Ectodermal cell (in vitro differentiated cells): ENCODE measurements around the gene ATP2A2.
A peak's percentile ranks its signal among the peaks of the same experiment; 100 is the strongest.

Source experiments
- H3K27ac ChIP-seq: 2 replicates; pipeline ENCODE4 v1.7.0; 2013; ENCODE audit warnings: mild to moderate bottlenecking, low read depth, low read length; ENCODE audit not compliant: insufficient read depth, poor library complexity, severe bottlenecking
- H3K27me3 ChIP-seq: 2 replicates; pipeline ENCODE4 v1.7.0; 2013; ENCODE audit warnings: mild to moderate bottlenecking, low read length; ENCODE audit not compliant: insufficient read depth, control insufficient read depth, poor library complexity, severe bottlenecking
- H3K36me3 ChIP-seq: one replicate; pipeline ENCODE4 v1.7.0; 2013; ENCODE audit warnings: low read length; ENCODE audit not compliant: control insufficient read depth, insufficient read depth
- H3K4me1 ChIP-seq: one replicate; pipeline ENCODE4 v1.7.0; 2013; ENCODE audit warnings: low read length; ENCODE audit not compliant: control insufficient read depth, insufficient read depth
- H3K4me3 ChIP-seq: 2 replicates; pipeline ENCODE4 v1.7.0; 2013; ENCODE audit warnings: low read depth, low read length, control low read depth; ENCODE audit not compliant: insufficient read depth
- H3K9me3 ChIP-seq: 2 replicates; pipeline ENCODE4 v1.7.0; 2013; ENCODE audit warnings: mild to moderate bottlenecking, low read length, moderate library complexity; ENCODE audit not compliant: control insufficient read depth
- WGBS, 2 experiments: methylation state at CpG; one replicate each; pipeline ENCODE4 v1.1.7; 2013; ENCODE audit warnings: missing lambda C conversion rate in 2 of 2; 5-methylcytosine and 5-hydroxymethylcytosine counted together

The ATP2A2 gene

DNA sequence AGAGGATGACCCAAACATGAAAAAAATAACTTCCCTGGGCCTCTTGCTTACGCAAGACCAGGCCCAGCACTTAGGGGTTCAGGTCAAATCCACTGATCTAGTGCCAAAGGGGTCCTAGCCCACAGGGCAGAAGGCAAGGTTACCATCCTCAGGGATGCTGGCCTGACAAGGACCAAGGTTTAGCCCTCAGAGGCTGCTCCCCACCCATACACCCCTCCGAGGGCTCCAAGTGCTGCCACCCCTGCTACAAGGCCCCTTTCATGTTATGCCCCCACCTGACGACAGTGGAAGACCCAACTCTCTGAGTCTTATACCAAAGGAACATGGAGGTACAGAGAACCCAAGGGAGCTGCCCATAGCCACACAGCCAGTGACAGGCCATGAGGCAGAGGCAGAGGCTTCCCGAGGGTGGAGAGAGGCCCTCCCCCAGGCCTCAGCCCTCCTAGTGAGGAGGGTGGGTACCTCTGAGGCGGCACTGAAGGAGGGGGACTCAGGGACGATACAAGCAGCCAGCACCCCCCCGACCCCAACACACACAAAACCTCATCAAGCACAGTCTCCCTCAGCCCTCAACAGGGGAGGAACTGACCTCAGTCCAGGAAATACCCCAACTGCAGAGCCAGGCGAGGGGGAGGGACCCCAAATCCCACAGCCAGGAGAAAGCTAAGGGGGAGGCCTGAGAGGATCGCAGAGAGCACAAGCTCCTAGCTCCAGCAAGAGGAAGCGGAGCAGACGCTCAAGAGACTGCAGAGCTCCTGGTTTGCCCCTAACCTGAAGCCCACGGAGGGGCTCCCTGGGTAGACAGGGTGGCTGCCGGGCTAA, 85.5 kb downstream of the ATP2A2 start:
- Histone ChIP-seq H3K36me3 (peaks cover 3% of the 10 kb centered on the region), H3K27me3 (no peaks in the 10 kb centered on the region), H3K27ac (peak overlapping the region; percentile 18), H3K4me3 (no peak overlapping the region), H3K9me3 (no peaks in the 10 kb centered on the region), H3K4me1 (no peaks in the 10 kb centered on the region)
- 89 to 90% methylated on average over 13 of the region's 13 CpGs for WGBS, 2 experiments

DNA sequence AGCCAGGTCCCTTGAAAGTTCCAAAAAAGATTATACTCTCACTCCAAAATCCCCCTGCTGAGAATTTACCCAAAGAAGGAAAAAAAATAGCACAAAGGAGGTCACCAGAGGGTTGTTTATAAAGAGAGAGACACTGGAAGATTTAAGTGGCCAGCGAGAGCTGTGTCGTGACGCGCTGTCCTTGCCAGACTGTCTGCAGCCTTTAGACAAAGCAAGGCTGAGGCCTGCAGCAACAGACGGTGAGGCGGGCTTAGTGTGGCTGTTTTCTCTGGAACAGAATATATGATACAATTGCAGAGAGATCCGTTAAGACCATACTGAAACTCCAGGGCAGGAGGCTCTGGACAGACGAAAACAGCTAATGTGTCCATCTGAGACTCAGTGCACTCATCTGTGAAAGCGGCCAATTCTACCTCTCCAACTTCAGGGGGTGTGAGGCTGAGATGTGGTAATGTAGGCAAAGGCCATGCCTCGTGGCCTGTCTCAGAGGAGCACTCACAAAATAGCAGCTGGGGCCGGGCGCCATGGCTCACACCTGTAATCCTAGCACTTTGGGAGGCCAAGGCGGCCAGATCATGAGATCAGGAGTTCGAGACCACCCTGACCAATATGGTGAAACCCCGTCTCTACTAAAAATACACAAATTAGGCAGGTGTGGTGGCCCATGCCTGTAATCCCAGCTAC, 86.3 kb downstream of the ATP2A2 start:
- Histone ChIP-seq H3K36me3 (peaks cover 3% of the 10 kb centered on the region), H3K27me3 (no peaks in the 10 kb centered on the region), H3K9me3 (no peaks in the 10 kb centered on the region), H3K27ac (peak overlapping the region; percentile 18), H3K4me3 (no peak overlapping the region), H3K4me1 (no peaks in the 10 kb centered on the region)
- WGBS, 2 experiments: 92 to 93% methylated on average over 15 of the region's 15 CpGs

DNA sequence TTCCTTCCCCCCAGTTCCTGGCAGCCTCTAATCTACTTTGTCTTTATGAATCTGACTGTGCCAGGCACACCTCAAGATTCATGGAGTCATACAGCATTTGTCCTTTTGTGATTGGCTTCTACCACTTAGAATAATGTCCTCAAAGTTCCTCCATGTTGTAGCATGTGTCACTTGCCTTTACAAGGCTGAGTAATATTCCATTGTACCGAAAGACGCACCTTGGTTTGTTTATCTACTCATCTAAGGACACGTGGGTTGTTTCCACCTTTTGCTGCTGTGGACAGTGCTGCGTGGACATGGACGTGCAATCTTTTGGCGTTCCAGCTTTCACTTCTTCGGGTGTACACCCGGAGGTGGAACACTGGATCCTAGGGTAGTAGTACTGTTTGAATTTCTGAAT, 88.9 kb downstream of the ATP2A2 start:
- 95 to 97% methylated on average over 8 of the region's 8 CpGs for WGBS, 2 experiments
- H3K4me3 ChIP-seq: no peak overlapping the region
- H3K27me3 ChIP-seq: no peaks in the 10 kb centered on the region
- peaks cover 23% of the 10 kb centered on the region for H3K36me3 ChIP-seq
- no peak overlapping the region for H3K27ac ChIP-seq
- H3K9me3 ChIP-seq: no peaks in the 10 kb centered on the region
- H3K4me1 ChIP-seq: no peaks in the 10 kb centered on the region

DNA sequence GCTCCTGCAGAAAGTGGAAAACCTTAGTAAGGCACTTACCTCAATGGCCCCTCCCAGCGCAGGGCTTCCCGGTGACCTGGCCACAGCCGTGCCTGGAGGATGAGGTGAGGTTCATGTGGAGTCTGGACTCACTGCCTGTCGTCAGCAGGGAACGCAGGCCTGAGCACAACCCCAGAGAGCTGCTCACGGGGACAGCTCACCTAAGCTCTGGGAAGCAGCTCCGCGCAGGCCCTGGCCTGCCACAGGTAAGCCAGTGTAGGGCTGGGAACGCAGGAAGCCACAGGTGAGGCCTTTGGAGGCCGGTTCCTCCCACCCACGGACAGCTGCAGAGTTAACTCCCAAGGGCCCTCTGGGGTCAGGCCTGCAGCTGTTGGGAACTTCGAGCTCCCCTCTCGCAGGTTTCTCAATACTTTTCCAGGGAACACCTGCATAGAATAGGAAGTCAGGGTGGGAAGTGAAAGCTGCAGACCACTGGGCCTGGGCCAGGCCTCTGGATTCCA, 89.7 kb downstream of the ATP2A2 start:
- Histone ChIP-seq H3K9me3 (no peaks in the 10 kb centered on the region), H3K36me3 (peaks cover 31% of the 10 kb centered on the region), H3K27me3 (no peaks in the 10 kb centered on the region), H3K4me3 (no peak overlapping the region), H3K4me1 (no peaks in the 10 kb centered on the region), H3K27ac (no peak overlapping the region)
- 95% methylated on average over 13 of the region's 13 CpGs for WGBS, 2 experiments

DNA sequence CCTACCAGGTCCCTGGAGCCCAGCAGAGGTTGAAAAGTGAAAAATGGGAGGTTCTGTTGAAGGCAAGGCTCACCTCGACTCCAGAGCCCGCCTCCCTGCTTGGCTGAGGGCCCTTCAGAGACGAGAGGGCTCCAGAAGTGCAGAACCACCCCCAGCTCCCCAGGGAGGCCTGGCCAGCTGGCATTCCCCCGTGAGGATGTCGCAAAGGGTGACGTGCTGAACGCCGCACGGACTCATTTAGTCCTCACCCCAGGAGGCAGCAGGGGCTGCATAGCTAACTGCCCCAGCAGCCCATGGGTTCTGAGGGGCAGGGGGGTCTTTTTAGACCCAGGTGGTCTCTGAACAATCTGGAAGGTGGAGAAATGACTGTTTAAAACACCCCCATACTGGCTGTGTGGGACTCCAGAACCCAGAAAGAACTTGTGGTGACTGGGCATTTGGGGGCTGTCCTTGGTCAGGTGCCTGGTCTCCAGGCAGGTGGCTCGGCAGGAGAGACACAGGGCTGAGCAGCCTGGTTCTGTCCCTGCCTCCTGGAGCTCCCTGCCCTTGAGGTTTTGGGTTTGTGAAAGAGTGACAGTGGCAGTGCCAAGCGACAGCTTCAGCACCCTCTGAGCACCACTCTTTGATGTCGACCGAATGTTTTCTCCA, 90.5 kb downstream of the ATP2A2 start:
- Histone ChIP-seq H3K9me3 (no peaks in the 10 kb centered on the region), H3K4me1 (no peaks in the 10 kb centered on the region), H3K36me3 (peaks cover 36% of the 10 kb centered on the region), H3K27me3 (no peaks in the 10 kb centered on the region), H3K27ac (no peak overlapping the region), H3K4me3 (no peak overlapping the region)
- WGBS, 2 experiments: 92 to 93% methylated on average over 13 of the region's 13 CpGs

DNA sequence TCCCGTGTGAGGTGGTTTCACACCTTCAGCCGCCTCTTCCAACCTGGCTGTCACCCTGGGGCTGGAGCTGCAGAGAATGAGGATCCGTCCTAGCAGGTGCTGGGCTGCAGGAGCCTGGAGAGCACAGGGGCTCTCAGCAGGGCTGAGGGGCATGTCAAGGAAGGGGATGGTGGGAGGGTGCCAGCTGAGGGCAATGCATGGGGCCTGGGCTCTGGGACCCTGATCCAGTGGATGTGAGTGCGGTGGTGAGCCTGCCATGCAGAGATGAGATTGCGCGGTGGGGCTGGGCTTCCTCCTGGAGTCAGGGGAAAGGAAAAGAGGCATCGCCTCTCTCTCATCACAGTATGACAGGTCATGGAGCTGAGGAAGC, 91.0 kb downstream of the ATP2A2 start:
- H3K36me3 ChIP-seq: peaks cover 36% of the 10 kb centered on the region
- H3K9me3 ChIP-seq: no peaks in the 10 kb centered on the region
- no peaks in the 10 kb centered on the region for H3K27me3 ChIP-seq
- no peak overlapping the region for H3K4me3 ChIP-seq
- H3K4me1 ChIP-seq: no peaks in the 10 kb centered on the region
- WGBS, 2 experiments: 92 to 96% methylated on average over 7 of the region's 7 CpGs
- H3K27ac ChIP-seq: no peak overlapping the region

DNA sequence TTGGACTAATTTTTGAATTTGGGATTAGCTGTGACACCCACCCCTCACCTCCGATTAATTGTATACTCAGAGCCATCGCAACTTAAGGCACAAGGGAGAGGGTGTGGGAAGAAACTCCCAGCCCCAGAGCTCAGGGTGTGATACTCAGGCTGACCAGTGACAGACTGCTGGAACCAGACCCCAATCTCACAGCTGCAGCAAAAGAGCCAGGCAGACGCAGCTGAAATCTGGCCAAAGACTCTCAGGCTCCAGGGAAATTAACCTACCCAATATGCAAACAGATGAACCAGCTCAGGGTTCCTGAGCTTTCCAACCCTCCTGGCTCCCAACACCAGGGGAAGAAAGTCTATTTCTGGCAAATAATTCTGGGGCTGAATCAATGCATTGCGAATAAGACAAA, 92.0 kb downstream of the ATP2A2 start:
- Histone ChIP-seq H3K9me3 (no peaks in the 10 kb centered on the region), H3K4me1 (no peaks in the 10 kb centered on the region), H3K27ac (no peak overlapping the region), H3K4me3 (no peak overlapping the region), H3K36me3 (peaks cover 43% of the 10 kb centered on the region), H3K27me3 (no peaks in the 10 kb centered on the region)
- 96 to 97% methylated on average over 4 of the region's 4 CpGs for WGBS, 2 experiments

DNA sequence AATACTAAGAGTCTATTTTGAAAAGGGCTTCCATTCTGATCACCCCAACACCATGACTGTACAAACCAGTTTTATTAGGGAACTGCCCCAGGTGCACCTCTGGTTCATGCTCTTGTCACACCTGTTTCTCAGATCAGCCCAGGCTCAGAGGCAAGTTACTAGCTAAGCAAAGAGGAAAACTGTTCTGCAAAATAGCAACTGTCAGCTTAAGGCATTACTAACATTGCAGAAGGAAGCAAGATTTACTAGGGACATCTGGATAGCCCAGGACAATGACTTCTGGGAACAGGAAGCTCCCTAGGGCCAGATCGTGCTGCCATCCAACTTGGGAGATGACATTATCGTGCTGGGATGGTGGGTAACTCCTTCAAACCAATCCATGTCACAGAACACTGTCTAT, 92.4 kb downstream of the ATP2A2 start:
- Histone ChIP-seq H3K27ac (no peak overlapping the region), H3K9me3 (no peaks in the 10 kb centered on the region), H3K36me3 (peaks cover 44% of the 10 kb centered on the region), H3K4me1 (no peaks in the 10 kb centered on the region), H3K27me3 (no peaks in the 10 kb centered on the region), H3K4me3 (no peak overlapping the region)
- WGBS, 2 experiments: 81 to 89% methylated on average over 2 of the region's 2 CpGs

DNA sequence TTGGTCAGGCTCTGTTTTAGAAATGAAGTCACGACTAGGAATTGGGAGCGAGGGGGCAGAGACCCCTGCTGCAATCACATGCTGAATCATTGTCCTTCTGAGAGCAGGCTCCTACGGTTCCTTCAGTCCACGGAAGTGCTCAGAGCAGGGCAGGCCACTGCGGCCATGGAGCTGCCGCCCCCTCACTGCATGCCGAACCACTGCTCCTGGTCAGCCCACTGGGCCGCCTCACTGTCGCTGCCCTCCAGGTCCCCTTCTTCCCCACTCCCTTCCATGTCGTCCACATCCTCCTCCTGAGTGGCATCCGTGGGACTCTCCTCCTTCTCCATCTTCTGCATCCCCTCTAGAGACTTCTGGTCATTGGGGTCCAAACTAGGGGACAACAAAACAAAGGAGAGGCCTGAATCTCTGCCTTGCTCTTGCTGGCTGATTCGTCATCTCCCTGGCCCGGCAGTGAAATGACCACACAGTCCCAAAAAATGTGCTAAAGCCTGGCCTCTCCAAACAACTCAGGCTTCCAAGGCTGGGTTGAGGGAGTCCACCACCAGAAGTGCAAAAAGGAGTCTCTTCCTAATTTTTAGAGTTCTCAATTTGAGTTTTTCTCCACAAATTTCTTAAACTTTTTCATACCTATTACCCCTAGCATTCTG, 93.0 kb downstream of the ATP2A2 start:
- peaks cover 50% of the 10 kb centered on the region for H3K36me3 ChIP-seq
- no peak overlapping the region for H3K4me3 ChIP-seq
- H3K9me3 ChIP-seq: no peaks in the 10 kb centered on the region
- no peaks in the 10 kb centered on the region for H3K27me3 ChIP-seq
- 94 to 96% methylated on average over 13 of the region's 13 CpGs for WGBS, 2 experiments
- H3K4me1 ChIP-seq: no peaks in the 10 kb centered on the region
- no peak overlapping the region for H3K27ac ChIP-seq
